AG04450 (cell line): ENCODE results near the gene TTLL6. TPM values are rescaled to one million over a fixed set of nuclear protein-coding genes. Genes with fewer than 3 reads are reported as not detected.

ENCODE experiments used
- CTCF ChIA-PET: fragments of 300-600, 350-600 bp; formaldehyde crosslinking; extraction: SDS; loops from one replicate; lab custom pipeline; 2022; ENCODE audit warnings: antibody characterized with exemption, inconsistent platforms; lab: Charles Lee
- POLR2A ChIA-PET: fragments of 350-600 bp; formaldehyde crosslinking; extraction: SDS; loops from one replicate; lab custom pipeline; 2021; ENCODE audit warnings: antibody characterized with exemption, inconsistent platforms; lab: Yijun Ruan, JAX
- DNase-seq: peaks from one replicate; pipeline ENCODE4 v3.0.0-alpha.2; 2011; ENCODE audit warnings: low read depth, low spot score
- H3K27ac ChIP-seq: one replicate; pipeline ENCODE4 v1.5.1; 2012; ENCODE audit warnings: low read depth, low read length, control low read depth
- H3K27me3 ChIP-seq: one replicate; pipeline ENCODE4 v1.6.0; 2012; ENCODE audit warnings: low read length; ENCODE audit not compliant: control insufficient read depth, insufficient read depth
- H3K4me3 ChIP-seq: 2 replicates; pipeline ENCODE4 v1.5.1; 2011; ENCODE audit warnings: mild to moderate bottlenecking, low read depth, low read length, control low read depth
- H3K9me3 ChIP-seq: 2 replicates; pipeline ENCODE4 v1.5.1; 2012; ENCODE audit warnings: low read length; ENCODE audit not compliant: control insufficient read depth, insufficient read depth
- polyA plus RNA-seq: library from polyadenylated mRNA; depleted of rRNA; stranded (reverse); fragments of >200 nt; gene quantifications from 2 replicates; pipeline ENCODE4 v1.2.3, GENCODE V29; 2011
- TF ChIP-seq, protein P1 (sequence below): IDR thresholded peaks from 2 replicates; pipeline ENCODE4 v1.5.1; 2011; ENCODE audit warnings: low read depth, low read length, control low read depth, inconsistent platforms

Gene TTLL6
- polyA plus RNA-seq, 1 experiment, result 0.04 TPM

DNA sequence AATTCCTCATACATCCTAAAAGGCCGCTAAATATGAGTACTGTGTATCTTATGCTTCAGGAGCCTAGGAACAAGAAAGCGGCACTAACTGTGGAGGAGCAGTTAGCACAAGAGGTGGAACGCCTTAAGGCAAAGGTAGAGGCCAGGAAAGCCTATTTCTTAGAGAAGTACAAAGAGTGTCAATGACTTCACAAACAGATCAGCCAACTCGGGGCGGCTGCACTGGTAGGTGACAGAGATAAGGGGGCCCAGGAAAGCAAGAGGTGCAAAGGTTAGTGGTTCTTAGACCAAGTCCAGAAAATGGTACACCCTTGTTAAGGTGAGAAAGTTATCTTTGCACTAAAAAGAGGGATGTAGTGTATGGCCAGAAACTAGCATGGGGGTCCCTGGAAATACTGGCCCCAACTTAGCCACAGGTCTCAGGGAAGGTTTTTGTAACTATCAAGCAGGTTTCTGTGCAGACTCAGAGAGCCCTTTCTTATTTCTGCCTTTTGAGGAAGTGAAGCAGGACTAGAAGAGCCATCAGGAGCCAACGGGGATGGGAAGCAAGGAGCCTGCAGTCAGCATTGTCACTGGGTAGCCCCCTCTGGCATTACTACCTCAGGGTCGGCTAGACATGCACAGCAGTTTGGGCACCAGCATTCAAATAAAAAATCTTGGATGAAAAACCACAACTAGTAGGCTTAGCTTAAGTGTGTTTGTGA, 37.9 kb upstream of the TTLL6 start:
- Histone ChIP-seq H3K9me3 (no peaks in the 10 kb centered on the region), H3K27ac (no peak overlapping the region), H3K4me3 (no peak overlapping the region), H3K27me3 (no peaks in the 10 kb centered on the region)
- no peak for DNase-seq
- CTCF ChIA-PET, result interaction anchor here (0.6 to 1.6 kb wide), 2 partner anchors 51 to 53 kb away, joined by 3 to 4 read pairs; no protein-coding TSS in a partner anchor
- POLR2A ChIA-PET, result no interaction called here
- TF ChIP-seq, protein P1, sequence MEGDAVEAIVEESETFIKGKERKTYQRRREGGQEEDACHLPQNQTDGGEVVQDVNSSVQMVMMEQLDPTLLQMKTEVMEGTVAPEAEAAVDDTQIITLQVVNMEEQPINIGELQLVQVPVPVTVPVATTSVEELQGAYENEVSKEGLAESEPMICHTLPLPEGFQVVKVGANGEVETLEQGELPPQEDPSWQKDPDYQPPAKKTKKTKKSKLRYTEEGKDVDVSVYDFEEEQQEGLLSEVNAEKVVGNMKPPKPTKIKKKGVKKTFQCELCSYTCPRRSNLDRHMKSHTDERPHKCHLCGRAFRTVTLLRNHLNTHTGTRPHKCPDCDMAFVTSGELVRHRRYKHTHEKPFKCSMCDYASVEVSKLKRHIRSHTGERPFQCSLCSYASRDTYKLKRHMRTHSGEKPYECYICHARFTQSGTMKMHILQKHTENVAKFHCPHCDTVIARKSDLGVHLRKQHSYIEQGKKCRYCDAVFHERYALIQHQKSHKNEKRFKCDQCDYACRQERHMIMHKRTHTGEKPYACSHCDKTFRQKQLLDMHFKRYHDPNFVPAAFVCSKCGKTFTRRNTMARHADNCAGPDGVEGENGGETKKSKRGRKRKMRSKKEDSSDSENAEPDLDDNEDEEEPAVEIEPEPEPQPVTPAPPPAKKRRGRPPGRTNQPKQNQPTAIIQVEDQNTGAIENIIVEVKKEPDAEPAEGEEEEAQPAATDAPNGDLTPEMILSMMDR, result no peak

GRCh38 chr17:48850792-48851323, 33.8 kb upstream of the TTLL6 start:
- no peak for DNase-seq
- CTCF ChIA-PET, result interaction anchor here (0.6 to 1.5 kb wide), 5 partner anchors 9 to 182 kb away, joined by 3 to 7 read pairs (median 4); no protein-coding TSS in a partner anchor
- no peak overlapping the region for H3K4me3 ChIP-seq
- TF ChIP-seq, protein P1, result no peak
- no peaks in the 10 kb centered on the region for H3K27me3 ChIP-seq
- no peaks in the 10 kb centered on the region for H3K9me3 ChIP-seq
- H3K27ac ChIP-seq, result no peak overlapping the region
- POLR2A ChIA-PET, result interaction anchor here (0.7 kb wide), 1 partner anchor 194 kb away, joined by 3 read pairs; no protein-coding TSS in a partner anchor

DNA sequence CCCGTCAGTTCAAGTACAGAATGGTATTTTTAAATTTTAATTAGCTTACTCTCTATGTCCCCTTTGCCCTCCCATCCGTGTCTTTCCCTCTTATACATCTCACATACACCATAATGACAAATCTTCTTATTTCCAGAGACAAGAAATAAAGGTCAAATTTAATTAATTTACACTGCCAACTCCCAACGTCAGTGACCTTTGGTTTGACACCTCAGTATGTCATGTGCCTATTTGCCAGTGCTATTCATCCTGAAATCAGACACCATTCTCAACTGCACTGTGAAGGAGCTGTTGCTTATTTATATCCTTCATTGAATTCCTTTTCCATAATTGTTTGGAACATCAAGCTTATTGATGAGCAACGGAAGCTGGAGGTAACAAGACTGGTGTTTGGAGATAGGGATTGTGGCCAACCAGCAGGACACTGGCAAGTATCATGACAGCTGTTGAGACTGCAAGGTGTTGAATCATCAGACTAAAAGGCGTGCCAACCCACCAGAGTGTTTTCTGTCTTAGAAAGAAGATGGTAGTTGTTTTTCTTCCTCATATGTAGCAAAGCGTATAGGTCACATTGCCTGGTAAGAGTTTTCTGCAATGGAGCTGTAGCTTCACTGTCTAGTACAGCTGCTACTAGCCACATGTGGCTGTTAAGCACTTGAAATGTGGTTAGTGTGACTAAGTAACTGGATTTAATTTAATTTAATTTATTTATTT, 26.3 kb upstream of the TTLL6 start:
- CTCF ChIA-PET, result interaction anchor here (0.6 to 2.6 kb wide), 5 partner anchors 36 to 596 kb away, joined by 3 to 15 read pairs (median 5); no protein-coding TSS in a partner anchor
- DNase-seq, result no peak
- POLR2A ChIA-PET, result no interaction called here
- Histone ChIP-seq H3K27me3 (no peaks in the 10 kb centered on the region), H3K9me3 (no peaks in the 10 kb centered on the region), H3K27ac (no peak overlapping the region), H3K4me3 (no peak overlapping the region)
- TF ChIP-seq, protein P1, result no peak

DNA sequence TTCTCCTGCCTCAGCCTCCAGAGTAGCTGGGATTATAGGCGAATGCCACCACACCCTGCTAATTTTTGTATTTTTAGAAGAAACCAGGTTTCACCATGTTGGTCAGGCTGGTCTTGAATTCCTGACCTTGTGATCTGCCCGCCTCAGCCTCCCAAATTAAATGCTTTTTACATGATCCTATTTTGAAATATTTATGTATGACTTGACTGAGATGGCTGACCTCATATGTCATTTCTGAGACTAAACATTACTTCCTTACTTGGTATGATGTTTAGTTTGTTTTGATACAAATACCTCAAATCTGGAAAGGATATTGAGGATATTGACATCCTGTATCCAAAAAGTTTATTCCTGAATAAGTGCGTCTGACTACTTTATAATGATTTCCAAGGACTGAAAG, 25.7 kb upstream of the TTLL6 start:
- POLR2A ChIA-PET, result no interaction called here

More for the DNA sequence above, 25.7 kb upstream of the TTLL6 start:
- Histone ChIP-seq H3K4me3 (no peak overlapping the region), H3K27ac (no peak overlapping the region), H3K27me3 (no peaks in the 10 kb centered on the region), H3K9me3 (no peaks in the 10 kb centered on the region)
- TF ChIP-seq, protein P1, result no peak
- no peak for DNase-seq
- CTCF ChIA-PET, result interaction anchor here (0.6 to 2.6 kb wide), 4 partner anchors 36 to 597 kb away, joined by 3 to 15 read pairs (median 4); no protein-coding TSS in a partner anchor
